ENCODE results near the gene FLAD1. TPM values are rescaled to one million over a fixed set of nuclear protein-coding genes. Genes with fewer than 3 reads are reported as not detected.
A peak's percentile ranks its signal among the peaks of the same experiment; 100 is the strongest.

The FLAD1 gene
- total RNA-seq, 1 experiment from 2014 or later: 58.4 TPM

DNA sequence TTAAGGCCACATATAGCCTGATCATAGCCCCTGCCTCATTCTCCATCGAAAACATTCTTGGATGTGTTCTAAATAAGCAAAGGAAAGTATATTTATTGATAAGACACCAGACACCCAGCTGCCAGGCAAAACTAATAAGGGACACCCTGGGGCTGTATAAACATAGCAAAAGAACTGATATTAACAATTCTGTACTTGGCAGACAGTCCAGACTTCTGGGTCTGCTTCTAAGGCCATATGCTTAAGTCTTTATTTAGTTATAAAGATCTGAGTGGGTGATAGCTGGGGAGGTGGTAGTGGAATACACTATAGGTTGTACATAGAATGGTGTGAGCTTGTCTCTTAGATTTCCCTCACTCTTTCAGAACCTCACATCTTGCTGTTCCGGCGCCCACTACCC, 4.8 kb upstream of the FLAD1 start:
- ChIA-PET RAD21 (ENCODE audit: low non-redundant PET in 1 of 2, low total read pairs in 2 of 2, uncharacterized antibody in 2 of 2, unreplicated experiment in 2 of 2) (no interaction called here), CTCF (no interaction called here), POLR2A (interaction anchor here (1.1 to 1.3 kb wide), 2 partner anchors 9 to 18 kb away, joined by 3 read pairs; no protein-coding TSS in a partner anchor)
- Histone ChIP-seq H2AFZ (ENCODE audit: low read depth, low read length, poor library complexity, severe bottlenecking) (no peak overlapping the region), H3K4me2 (ENCODE audit: low read length) (no peak overlapping the region), H3K9me2 (ENCODE audit: insufficient read depth) (no peaks in the 10 kb centered on the region), H3K4me1 (ENCODE audit: control insufficient read depth in 1 of 2, insufficient read depth in 2 of 2, low read length in 2 of 2) (peaks cover 13 to 36% of the 10 kb centered on the region in 2 experiments; a peak in 3 of 4 replicates), H3K9ac (ENCODE audit: low read length) (no peak overlapping the region), H3K4me3 (replicated peaks in 1 of 2; ENCODE audit: low read depth in 1 of 2, low read length in 2 of 2) (no peak overlapping the region), H4K20me1 (ENCODE audit: insufficient read depth) (no peaks in the 10 kb centered on the region), H3K27ac (ENCODE audit: low read depth, low read length) (no peak overlapping the region), H3K79me2 (ENCODE audit: insufficient read depth, low read length) (peaks cover 64% of the 10 kb centered on the region), H3K9me3 (ENCODE audit: control insufficient read depth in 1 of 2, insufficient read depth in 1 of 2, low read depth in 1 of 2, low read length in 2 of 2) (no peaks in the 10 kb centered on the region), H3K27me3 (ENCODE audit: insufficient read depth, low read length) (no peaks in the 10 kb centered on the region), H3K36me3 (ENCODE audit: control insufficient read depth in 1 of 2, insufficient read depth in 2 of 2, low read length in 2 of 2) (peaks cover 11 to 27% of the 10 kb centered on the region in 2 experiments)
- ATAC-seq (no peak), DNase-seq (ENCODE audit: low read depth, low spot score) (no peak)
- no TSS peak for BruUV-seq (replicated peaks)
- intact Hi-C loops (cut with micrococcal nuclease): no loop called here
- TF ChIP-seq SRF (IDR thresholded peaks at IDR 0.05; ENCODE audit: low read depth) (no peak), ELF1 (IDR thresholded peaks at IDR 0.05; ENCODE audit: borderline replicate concordance, low read depth) (no peak), JUND (IDR thresholded peaks at IDR 0.05) (no peak), EZH2 (IDR thresholded peaks at IDR 0.05) (no peak), FOSL1 (IDR thresholded peaks at IDR 0.05; ENCODE audit: low read depth) (no peak)
- TF ChIP-seq, protein P1, sequence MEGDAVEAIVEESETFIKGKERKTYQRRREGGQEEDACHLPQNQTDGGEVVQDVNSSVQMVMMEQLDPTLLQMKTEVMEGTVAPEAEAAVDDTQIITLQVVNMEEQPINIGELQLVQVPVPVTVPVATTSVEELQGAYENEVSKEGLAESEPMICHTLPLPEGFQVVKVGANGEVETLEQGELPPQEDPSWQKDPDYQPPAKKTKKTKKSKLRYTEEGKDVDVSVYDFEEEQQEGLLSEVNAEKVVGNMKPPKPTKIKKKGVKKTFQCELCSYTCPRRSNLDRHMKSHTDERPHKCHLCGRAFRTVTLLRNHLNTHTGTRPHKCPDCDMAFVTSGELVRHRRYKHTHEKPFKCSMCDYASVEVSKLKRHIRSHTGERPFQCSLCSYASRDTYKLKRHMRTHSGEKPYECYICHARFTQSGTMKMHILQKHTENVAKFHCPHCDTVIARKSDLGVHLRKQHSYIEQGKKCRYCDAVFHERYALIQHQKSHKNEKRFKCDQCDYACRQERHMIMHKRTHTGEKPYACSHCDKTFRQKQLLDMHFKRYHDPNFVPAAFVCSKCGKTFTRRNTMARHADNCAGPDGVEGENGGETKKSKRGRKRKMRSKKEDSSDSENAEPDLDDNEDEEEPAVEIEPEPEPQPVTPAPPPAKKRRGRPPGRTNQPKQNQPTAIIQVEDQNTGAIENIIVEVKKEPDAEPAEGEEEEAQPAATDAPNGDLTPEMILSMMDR (IDR thresholded peaks at IDR 0.05 in 2 of 3, conservative IDR thresholded peaks at IDR 0.05 in 1 of 3; ENCODE audit: borderline replicate concordance in 1 of 3, insufficient read depth in 1 of 3, low read depth in 2 of 3, low read length in 2 of 3): no peak
- TF ChIP-seq, protein P2, sequence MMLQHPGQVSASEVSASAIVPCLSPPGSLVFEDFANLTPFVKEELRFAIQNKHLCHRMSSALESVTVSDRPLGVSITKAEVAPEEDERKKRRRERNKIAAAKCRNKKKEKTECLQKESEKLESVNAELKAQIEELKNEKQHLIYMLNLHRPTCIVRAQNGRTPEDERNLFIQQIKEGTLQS (IDR thresholded peaks at IDR 0.05): no peak

DNA sequence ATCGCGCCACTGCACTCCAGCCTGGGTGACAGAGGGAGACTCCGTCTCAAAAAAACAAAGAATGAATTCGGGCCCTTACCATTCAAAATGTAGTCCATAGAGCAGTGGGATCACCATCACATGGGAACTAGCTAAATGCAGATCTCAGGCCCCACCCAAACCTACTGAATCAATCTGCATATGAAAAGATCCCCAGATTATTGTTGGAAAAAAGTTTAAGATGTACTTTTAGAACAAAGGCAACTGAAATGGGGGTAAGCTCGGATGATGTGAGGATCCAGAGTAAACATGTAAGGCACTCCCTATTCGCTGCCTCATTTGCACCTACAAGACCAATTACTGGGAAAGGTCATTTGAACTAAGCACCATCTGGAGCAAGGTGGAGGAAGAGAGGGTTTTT, 803 bp upstream of the FLAD1 start:
- ATAC-seq (no peak), DNase-seq (ENCODE audit: low read depth, low spot score) (no peak)
- Histone ChIP-seq H3K4me3 (replicated peaks in 1 of 2; ENCODE audit: low read depth in 1 of 2, low read length in 2 of 2) (peak overlapping the region; percentile 41 to 84), H3K9ac (ENCODE audit: low read length) (peak overlapping the region; percentile 90), H3K27ac (ENCODE audit: low read depth, low read length) (peak overlapping the region; percentile 70), H3K9me3 (ENCODE audit: control insufficient read depth in 1 of 2, insufficient read depth in 1 of 2, low read depth in 1 of 2, low read length in 2 of 2) (no peaks in the 10 kb centered on the region), H3K4me2 (ENCODE audit: low read length) (peak overlapping the region; percentile 93), H3K27me3 (ENCODE audit: insufficient read depth, low read length) (no peaks in the 10 kb centered on the region), H3K4me1 (ENCODE audit: control insufficient read depth in 1 of 2, insufficient read depth in 2 of 2, low read length in 2 of 2) (peaks cover 10 to 34% of the 10 kb centered on the region in 2 experiments; a peak in 3 of 4 replicates), H4K20me1 (ENCODE audit: insufficient read depth) (no peaks in the 10 kb centered on the region), H3K9me2 (ENCODE audit: insufficient read depth) (no peaks in the 10 kb centered on the region), H3K79me2 (ENCODE audit: insufficient read depth, low read length) (peaks cover 75% of the 10 kb centered on the region), H3K36me3 (ENCODE audit: control insufficient read depth in 1 of 2, insufficient read depth in 2 of 2, low read length in 2 of 2) (peaks cover 17 to 27% of the 10 kb centered on the region in 2 experiments), H2AFZ (ENCODE audit: low read depth, low read length, poor library complexity, severe bottlenecking) (no peak overlapping the region)
- intact Hi-C loops (cut with micrococcal nuclease): no loop called here
- ChIA-PET RAD21 (ENCODE audit: low non-redundant PET in 1 of 2, low total read pairs in 2 of 2, uncharacterized antibody in 2 of 2, unreplicated experiment in 2 of 2) (no interaction called here), POLR2A (interaction anchor here (3.3 to 3.7 kb wide), 2 partner anchors 10 to 12 kb away, joined by 15 to 46 read pairs; partner anchors contain the start of genes LENEP and SHC1), CTCF (interaction anchor here (1.1 to 3.2 kb wide), 5 partner anchors 8 to 211 kb away, joined by 4 to 25 read pairs (median 4); partner anchors contain the start of genes CKS1B and LENEP)
- BruUV-seq (replicated peaks): TSS peak; percentile 99
- no peak for TF ChIP-seq EGR1 (IDR thresholded peaks at IDR 0.05; ENCODE audit: low read depth)
- no peak for TF ChIP-seq SRF (IDR thresholded peaks at IDR 0.05; ENCODE audit: low read depth)
- no peak for TF ChIP-seq ELF1 (IDR thresholded peaks at IDR 0.05; ENCODE audit: borderline replicate concordance, low read depth)
- TF ChIP-seq SP1 (IDR thresholded peaks at IDR 0.05; ENCODE audit: low read depth): no peak

Measured in HCT116 (cell line).